ENCODE data around the gene ZFYVE28.

GRCh38 chr4:2296631-2297601 lies 121.5 kb downstream of the ZFYVE28 start:
- TF ChIP-seq POLR2A (IDR thresholded peaks at IDR 0.05) (no peak), CTCF (IDR thresholded peaks at IDR 0.05) (no peak)
